Measurements from ENCODE around the gene FRMD6.

DNA sequence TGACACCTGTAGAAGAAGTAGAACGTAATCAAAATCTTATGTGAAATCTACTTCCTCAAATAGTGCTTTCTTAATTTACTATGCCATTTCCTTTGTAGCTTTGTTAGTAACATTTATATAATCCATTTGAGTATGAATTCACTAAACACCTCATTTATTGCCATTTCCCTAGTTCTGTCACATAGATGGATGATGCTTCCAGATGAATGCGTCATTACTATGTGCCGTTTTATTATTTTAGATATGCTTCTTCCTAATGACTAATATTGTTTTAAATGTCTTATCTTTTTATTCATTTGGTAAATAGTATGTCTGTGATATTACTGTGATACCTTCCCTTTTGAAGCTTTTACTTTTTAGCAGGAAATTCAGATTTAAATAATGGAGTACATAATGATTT is 14.4 kb downstream of the FRMD6 start:
- TF ChIP-seq POLR2A (IDR thresholded peaks at IDR 0.05; ENCODE audit: low read length) (no peak), GATA1 (IDR thresholded peaks at IDR 0.05; ENCODE audit: low read depth, low read length) (no peak)

Measured in erythroblast (primary cell).